ENCODE results near the gene OLIG1.

- TF ChIP-seq CTCF (IDR thresholded peaks at IDR 0.05) (no peak), POLR2AphosphoS5 (IDR thresholded peaks at IDR 0.05; ENCODE audit: insufficient read depth in 1 of 2, low read depth in 1 of 2) (no peak), POLR2A (IDR thresholded peaks at IDR 0.05) (no peak)
Measured at GRCh38 chr21:33113131-33113530, 43.2 kb downstream of the OLIG1 start.
